Inflammatory macrophage treated with lipopolysaccharide for 4 hours (primary cell): ENCODE data around the gene ELK3.
"Not testable (repeated sequence)": the region's sequence is repeated elsewhere in the genome, so short reads cannot be mapped to it uniquely, and the experiment has no call there.

Source experiments
- DNase-seq: peaks from one replicate; pipeline ENCODE4 v3.0.0-alpha.2; 2020

Gene ELK3

DNA sequence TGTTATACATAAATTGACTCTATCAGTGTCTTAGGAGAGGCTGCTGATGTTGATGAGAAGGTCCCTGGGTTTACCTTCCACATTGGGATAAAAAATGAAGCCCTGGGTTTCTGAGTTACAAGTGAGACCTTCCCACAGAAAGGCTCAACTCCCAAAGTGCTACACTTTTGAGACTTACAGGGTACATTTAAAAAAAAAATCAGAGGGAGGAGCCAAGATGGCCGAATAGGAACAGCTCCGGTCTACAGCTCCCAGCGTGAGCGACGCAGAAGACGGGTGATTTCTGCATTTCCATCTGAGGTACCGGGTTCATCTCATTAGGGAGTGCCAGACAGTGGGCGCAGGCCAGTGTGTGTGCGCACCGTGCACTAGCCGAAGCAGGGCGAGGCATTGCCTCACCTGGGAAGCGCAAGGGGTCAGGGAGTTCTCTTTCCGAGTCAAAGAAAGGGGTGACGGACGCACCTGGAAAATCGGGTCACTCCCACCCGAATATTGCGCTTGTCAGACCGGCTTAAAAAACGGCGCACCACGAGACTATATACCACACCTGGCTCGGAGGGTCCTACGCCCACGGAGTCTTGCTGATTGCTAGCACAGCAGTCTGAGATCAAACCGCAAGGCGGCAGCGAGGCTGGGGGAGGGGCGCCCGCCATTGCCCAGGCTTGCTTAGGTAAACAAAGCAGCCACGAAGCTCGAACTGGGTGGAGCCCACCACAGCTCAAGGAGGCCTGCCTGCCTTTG, 121.7 kb downstream of the ELK3 start:
- DNase-seq: not testable (repeated sequence)

DNA sequence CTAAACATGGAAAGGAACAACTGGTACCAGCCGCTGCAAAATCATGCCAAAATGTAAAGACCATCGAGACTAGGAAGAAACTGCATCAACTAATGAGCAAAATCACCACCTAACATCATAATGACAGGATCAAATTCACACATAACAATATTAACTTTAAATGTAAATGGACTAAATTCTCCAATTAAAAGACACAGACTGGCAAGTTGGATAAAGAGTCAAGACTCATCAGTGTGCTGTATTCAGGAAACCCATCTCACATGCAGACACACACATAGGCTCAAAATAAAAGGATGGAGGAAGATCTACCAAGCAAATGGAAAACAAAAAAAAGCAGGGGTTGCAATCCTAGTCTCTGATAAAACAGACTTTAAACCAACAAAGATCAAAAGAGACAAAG, 123.6 kb downstream of the ELK3 start:
- DNase-seq: not testable (repeated sequence)
